HG03064 (cell line): ENCODE results near the gene NMNAT2.
"Not testable (repeated sequence)": the region's sequence is repeated elsewhere in the genome, so short reads cannot be mapped to it uniquely, and the experiment has no call there.

Experiments used
- ATAC-seq: cut with Tn5 transposase; IDR thresholded peaks from one replicate; pipeline ENCODE4 v1.9.1; 2021; ENCODE audit warnings: low read depth; ENCODE audit not compliant: unreplicated experiment

NMNAT2 gene

GRCh38 chr1:183273984-183274383, 144.2 kb downstream of the NMNAT2 start:
- not testable (repeated sequence) for ATAC-seq

- no peak for ATAC-seq
These were observed 144.9 kb downstream of the NMNAT2 start for GRCh38 chr1:183273300-183273699.

DNA sequence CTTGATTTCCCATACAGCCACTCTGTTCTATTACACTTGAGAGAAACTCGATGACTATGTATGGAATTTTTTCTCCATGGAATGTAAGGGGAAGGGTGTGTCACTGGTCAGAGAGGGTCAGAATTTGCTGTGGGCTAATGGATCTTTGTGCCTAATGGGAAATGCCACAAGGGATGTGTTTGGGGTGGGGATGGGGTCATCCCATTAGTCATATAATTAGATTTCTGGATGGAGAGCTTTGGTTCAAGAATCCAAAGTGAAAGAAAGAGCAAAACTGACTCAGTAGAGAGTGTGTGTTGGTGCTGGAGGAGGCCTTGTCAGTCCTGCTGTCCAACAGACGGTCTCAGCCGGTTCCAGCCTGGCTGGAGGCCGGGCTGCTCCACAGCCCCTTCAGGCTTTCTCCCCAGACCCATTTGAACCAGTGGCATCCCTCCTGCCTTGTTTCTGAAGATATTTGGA, 145.8 kb downstream of the NMNAT2 start:
- ATAC-seq, result no peak

GRCh38 chr1:183270541-183271141, 147.5 kb downstream of the NMNAT2 start:
- ATAC-seq, result no peak

- ATAC-seq, result no peak
These were observed 150.3 kb downstream of the NMNAT2 start for GRCh38 chr1:183267646-183268431.

DNA sequence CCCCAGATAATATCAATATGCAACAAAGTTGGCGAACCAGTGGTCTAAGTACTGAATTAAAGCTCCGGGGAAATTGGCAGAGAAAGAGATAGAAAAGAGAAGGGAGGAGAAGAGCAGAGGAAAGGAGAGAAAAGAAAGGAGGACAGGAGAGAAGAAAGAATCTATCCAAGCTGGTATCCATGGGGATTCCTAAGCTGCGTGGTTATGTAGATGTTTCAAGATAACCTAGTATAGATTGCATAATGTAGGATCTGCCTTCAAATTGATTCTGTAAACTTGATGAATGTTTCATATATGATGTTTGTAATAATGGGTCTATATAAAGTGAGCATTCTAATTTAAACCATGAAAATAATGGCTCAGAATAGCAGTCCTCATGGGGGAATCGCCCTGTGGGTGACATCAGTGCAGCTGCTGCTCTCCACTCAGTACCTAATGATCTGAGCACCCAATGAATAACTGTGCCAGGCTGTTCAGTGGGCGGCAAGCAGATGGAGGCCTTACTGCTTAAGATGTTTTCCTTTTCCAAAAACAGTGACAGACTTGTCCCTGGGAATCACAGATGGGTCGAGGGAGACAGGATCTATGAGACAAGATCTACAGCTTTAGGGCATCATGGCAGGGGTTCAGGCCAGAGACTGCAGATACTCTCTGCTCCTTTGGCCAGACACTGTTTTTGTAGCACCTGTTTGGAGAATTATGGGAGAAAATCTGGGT, 154.1 kb downstream of the NMNAT2 start:
- no peak for ATAC-seq

DNA sequence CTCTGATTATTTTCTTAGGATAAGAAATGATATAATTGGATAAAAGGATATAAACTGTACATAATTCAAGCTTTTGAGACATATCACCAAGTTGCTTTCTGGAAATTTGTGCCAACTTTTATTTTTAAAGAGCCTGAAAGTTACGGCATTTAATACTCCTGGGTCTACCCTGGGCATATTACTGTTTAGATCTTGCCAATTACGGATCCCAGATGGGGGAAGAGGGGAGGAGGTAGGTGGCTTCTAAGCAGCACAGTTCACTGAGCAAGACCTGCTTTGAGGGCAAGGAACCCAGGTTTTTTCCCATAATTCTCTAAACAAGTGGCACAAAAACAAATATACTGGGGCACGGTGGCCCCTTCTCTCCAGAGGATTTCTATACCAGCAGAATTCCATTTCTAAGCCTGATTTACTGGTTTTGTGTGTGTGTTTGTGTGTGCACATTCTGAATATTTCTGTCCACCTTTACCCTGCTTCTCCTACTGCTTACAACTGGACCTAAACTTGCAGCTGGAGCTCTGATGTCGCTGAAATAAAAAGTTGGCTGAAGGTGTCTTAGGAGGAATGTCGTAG, 155.5 kb downstream of the NMNAT2 start:
- ATAC-seq, result no peak

DNA sequence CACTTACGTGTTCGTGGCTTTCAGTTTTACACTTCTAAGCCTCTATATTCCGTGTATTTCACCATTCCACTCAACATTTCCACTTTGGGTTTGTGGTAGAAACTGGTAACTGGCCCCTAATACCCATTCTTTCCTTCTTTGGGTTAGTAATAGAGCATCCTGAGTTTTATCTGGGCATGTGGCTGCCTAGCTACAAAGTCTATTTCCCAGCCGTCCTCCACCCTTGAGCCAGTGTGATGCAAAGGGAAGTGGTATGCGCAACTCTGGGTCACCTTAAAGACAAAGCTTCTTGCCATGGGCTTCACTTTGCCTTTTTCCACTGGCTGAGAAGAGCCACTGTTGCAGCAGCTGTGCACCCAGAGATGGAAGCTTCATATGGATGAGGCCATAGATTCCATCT, 158.3 kb downstream of the NMNAT2 start:
- no peak for ATAC-seq

DNA sequence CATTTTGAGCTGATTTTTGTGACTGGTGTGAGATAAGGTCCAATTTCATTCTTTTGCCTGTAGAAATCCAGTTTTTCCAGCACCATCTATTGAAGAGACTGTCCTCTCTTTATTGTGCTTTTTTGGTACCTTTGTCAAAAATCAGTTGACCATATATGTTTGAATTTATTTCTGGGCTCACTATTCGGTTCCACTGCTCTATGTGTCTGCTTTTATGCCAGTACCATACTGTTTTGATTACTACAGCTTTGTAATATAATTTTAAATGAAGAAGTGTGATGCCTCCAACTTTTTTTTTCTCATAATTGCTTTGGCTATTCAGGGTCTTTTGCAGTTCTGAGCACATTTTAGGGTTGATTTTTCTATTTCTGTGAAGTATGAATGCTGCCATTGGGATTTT, 163.1 kb downstream of the NMNAT2 start:
- ATAC-seq, result no peak

GRCh38 chr1:183251959-183252450, 166.2 kb downstream of the NMNAT2 start:
- no peak for ATAC-seq

DNA sequence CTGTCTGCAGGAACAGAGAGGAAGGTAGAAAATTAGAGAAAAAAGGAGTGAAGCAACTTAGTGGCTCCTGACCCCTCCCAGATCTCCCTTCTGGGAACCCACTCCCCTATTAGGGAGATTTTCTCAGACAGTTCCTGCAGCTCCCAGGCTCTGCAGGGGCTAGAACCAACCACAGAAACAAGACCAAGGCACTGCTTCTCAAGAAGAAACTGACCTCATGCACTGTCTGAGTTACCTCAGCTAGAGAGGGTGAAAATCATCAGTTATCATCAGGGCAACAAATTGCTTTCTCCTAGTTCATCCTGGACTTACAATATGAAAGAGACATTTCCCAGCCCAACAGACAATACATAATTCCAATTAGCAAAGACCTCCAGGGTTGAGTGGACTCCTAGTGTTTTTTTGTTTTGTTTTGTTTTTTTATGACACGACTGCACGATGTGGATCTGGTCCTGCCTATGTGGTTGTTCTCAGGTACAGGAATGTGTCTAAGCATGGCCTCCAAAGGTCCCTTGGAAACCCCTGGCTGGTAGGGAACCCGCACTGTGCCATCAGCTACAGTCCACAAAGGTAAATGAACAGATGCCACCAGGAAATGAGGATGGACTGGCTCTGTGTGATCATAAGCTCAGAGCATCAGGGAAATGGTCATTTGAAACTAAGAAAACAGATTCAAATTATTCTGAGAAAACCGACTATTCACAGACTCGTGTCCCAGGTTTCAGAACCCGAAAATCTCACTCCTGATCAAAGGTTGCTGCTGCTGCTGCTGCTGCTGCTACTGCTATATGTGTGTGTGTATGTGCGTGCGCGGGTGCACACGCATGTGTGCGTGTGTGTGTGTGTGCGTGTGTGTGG, 166.8 kb downstream of the NMNAT2 start:
- ATAC-seq, result no peak

- ATAC-seq, result no peak
These were observed 168.2 kb downstream of the NMNAT2 start for GRCh38 chr1:183249941-183250452.

DNA sequence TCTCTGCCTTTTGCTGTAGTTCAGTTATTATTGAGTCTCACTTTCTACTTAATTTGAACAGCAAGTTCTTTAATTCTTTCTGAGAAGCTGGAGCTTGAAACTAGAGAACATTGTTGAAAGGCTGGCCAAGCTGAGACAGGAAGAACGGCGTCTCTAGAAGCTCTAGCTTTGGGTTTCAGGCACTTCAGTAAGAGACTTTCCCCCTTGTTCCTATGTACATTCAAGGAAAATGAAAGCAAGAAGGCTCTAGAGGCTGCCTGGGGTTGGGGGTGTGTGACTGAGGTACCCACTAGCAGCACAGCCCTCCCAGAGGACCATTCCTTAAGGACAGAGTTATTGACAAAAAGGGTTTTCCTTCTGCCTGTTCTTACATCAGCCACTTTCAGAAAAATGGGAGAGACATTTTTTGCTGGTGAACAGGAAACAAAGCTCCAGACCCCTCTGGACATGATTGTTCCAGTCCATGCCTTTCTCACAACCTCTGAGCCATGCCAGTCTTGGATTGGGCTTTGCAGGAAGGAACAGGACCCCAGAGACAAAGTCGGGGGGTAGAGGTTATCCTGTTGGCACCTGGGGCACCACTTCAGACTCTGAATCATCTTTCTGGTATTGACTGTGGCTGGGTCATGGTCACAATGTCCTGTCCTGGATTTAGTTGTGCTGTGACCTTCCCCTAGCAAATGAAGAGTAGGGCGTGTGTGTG, 169.0 kb downstream of the NMNAT2 start:
- no peak for ATAC-seq

DNA sequence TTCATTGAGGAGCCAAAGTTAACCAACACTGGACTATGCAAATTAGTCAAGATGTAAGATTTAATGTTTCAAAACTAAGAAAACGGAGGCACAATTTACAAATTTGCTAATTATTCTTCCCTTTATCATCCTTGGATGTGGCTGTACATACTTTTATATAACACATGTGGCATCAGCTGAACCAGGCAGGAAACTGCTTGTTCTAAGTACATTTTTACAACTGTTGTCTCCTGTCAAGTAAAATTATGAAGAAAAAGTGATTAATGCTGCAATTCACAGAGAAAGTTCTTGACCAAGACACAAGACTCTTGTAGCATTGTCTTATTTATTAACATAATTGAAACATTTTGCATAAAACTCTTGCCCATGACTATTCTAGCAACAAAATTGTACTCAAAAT, 170.2 kb downstream of the NMNAT2 start:
- no peak for ATAC-seq

DNA sequence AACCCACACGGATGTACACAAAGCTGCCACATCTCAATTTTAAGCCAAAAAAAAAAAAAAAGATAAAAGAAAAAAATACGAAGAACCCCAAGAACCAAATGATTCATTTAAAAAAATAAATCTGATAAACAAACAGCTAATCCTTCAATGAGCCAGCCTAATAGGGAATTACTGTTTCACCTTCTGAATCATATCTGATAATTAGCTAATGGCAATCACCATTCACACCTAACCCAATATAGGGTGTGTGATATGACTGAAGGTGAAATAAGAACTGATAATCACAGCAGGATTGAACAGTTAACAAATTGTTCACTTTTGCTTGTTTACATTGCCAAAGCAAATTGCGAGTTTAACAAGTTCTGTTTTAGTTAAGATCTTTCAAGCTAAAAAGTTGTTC, 170.7 kb downstream of the NMNAT2 start:
- no peak for ATAC-seq

- no peak for ATAC-seq
These were observed 171.1 kb downstream of the NMNAT2 start for GRCh38 chr1:183247066-183247465.

DNA sequence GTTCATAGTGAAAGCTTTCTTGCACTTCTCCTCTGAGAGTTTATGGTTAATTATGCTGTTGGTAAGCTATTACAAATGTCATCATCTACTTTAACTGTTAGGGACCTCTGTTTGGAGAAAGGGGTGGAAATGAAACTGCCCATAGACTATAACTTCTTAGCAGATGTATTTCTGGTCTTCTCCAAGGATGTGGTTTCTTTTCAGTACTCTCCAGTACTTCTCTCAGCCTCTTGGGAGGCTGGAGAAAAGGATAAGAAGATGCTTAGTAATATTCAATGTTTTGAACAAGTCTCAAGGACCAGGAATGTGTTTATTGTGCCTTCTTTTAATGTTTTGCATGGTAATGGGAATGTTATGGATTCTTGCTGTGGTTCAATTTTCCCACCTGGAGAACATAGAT, 171.7 kb downstream of the NMNAT2 start:
- ATAC-seq, result no peak

- ATAC-seq, result no peak
These were observed 172.8 kb downstream of the NMNAT2 start for GRCh38 chr1:183245357-183245756.

DNA sequence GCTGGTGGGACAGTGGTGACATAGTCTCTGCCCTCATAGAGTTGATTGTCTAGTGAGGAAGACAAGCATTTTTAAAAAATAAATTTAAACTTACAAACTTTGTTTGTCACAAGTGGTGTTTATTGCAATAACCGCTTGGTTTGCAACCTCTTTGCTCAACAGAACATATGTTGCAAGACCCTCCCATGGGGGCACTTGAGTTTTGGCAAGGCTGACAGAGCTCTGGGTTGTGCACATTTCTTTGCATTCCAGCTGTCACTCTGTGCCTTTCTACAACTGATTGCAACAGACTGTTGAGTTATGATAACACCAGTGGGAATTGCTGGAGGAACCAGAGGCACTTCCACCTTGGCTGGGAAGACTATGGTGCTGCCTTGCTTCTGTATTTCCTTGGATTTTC, 173.7 kb downstream of the NMNAT2 start:
- no peak for ATAC-seq
